Measurements from ENCODE around the gene NHLRC2.
A peak's percentile ranks its signal among the peaks of the same experiment; 100 is the strongest.

NHLRC2 gene

GRCh38 chr10:113875212-113875611, 20.8 kb downstream of the NHLRC2 start:
- Mint-ChIP-seq H3K27me3 (no peaks in the 10 kb centered on the region), H3K4me1 (peaks cover 21% of the 10 kb centered on the region), H3K36me3 (peaks cover 21% of the 10 kb centered on the region), H3K9me3 (peaks cover 1% of the 10 kb centered on the region), H3K4me3 (no peak overlapping the region), H3K27ac (peak overlapping the region; percentile 67)
- no peak for ATAC-seq (ENCODE audit: low read depth)
- DNase-seq (ENCODE audit: low spot score in 2 of 2), result no peak

- Mint-ChIP-seq H3K4me1 (peaks cover 21% of the 10 kb centered on the region), H3K36me3 (peaks cover 25% of the 10 kb centered on the region), H3K9me3 (peaks cover 1% of the 10 kb centered on the region), H3K4me3 (no peak overlapping the region), H3K27ac (no peak overlapping the region), H3K27me3 (no peaks in the 10 kb centered on the region)
- ATAC-seq (ENCODE audit: low read depth) (no peak), DNase-seq (ENCODE audit: low spot score in 2 of 2) (no peak)
Observed at GRCh38 chr10:113876461-113876860, 22.0 kb downstream of the NHLRC2 start.

GRCh38 chr10:113879691-113880090, 25.2 kb downstream of the NHLRC2 start:
- peaks cover 33% of the 10 kb centered on the region for H3K36me3 Mint-ChIP-seq
- ATAC-seq (ENCODE audit: low read depth) (peak; percentile 66), DNase-seq (ENCODE audit: low spot score in 2 of 2) (no peak)
- peaks cover 14% of the 10 kb centered on the region for H3K4me1 Mint-ChIP-seq
- H3K4me3 Mint-ChIP-seq, result no peak overlapping the region
- peak overlapping the region; percentile 21 for H3K27ac Mint-ChIP-seq
- H3K27me3 Mint-ChIP-seq, result no peaks in the 10 kb centered on the region
- no peaks in the 10 kb centered on the region for H3K9me3 Mint-ChIP-seq

- peaks cover 9% of the 10 kb centered on the region for H3K4me1 Mint-ChIP-seq
- no peak overlapping the region for H3K4me3 Mint-ChIP-seq
- H3K9me3 Mint-ChIP-seq, result no peaks in the 10 kb centered on the region
- H3K36me3 Mint-ChIP-seq, result peaks cover 31% of the 10 kb centered on the region
- DNase-seq (ENCODE audit: low spot score in 2 of 2), result no peak
- ATAC-seq (ENCODE audit: low read depth), result no peak
- H3K27me3 Mint-ChIP-seq, result no peaks in the 10 kb centered on the region
- H3K27ac Mint-ChIP-seq, result peak overlapping the region; percentile 24
Observed at GRCh38 chr10:113880236-113880635, 25.8 kb downstream of the NHLRC2 start.

- DNase-seq (ENCODE audit: low spot score in 2 of 2), result no peak
- Mint-ChIP-seq H3K27me3 (no peaks in the 10 kb centered on the region), H3K4me1 (peaks cover 5% of the 10 kb centered on the region), H3K4me3 (no peak overlapping the region), H3K27ac (no peak overlapping the region), H3K9me3 (no peaks in the 10 kb centered on the region), H3K36me3 (peaks cover 40% of the 10 kb centered on the region)
- ATAC-seq (ENCODE audit: low read depth), result no peak
Observed at GRCh38 chr10:113882240-113882639, 27.8 kb downstream of the NHLRC2 start.

- H3K36me3 Mint-ChIP-seq, result peaks cover 38% of the 10 kb centered on the region
- H3K27ac Mint-ChIP-seq, result no peak overlapping the region
- DNase-seq (ENCODE audit: low spot score in 2 of 2) (no peak), ATAC-seq (ENCODE audit: low read depth) (no peak)
- H3K27me3 Mint-ChIP-seq, result no peaks in the 10 kb centered on the region
- H3K4me1 Mint-ChIP-seq, result peaks cover 7% of the 10 kb centered on the region
- H3K4me3 Mint-ChIP-seq, result no peak overlapping the region
- H3K9me3 Mint-ChIP-seq, result peaks cover 5% of the 10 kb centered on the region
Observed at GRCh38 chr10:113889911-113890310, 35.5 kb downstream of the NHLRC2 start.

GRCh38 chr10:113890769-113891168, 36.3 kb downstream of the NHLRC2 start:
- no peak overlapping the region for H3K27ac Mint-ChIP-seq

GRCh38 chr10:113891476-113891875, 37.0 kb downstream of the NHLRC2 start:
- H3K4me3 Mint-ChIP-seq, result no peak overlapping the region
- no peak for ATAC-seq (ENCODE audit: low read depth)

More at GRCh38 chr10:113890769-113891168, 36.3 kb downstream of the NHLRC2 start:
- peaks cover 7% of the 10 kb centered on the region for H3K4me1 Mint-ChIP-seq
- H3K4me3 Mint-ChIP-seq, result no peak overlapping the region
- H3K36me3 Mint-ChIP-seq, result peaks cover 36% of the 10 kb centered on the region
- peaks cover 7% of the 10 kb centered on the region for H3K9me3 Mint-ChIP-seq
- no peak for ATAC-seq (ENCODE audit: low read depth)
- no peak for DNase-seq (ENCODE audit: low spot score in 2 of 2)
- H3K27me3 Mint-ChIP-seq, result no peaks in the 10 kb centered on the region

GRCh38 chr10:113893570-113893969, 39.1 kb downstream of the NHLRC2 start:
- ATAC-seq (ENCODE audit: low read depth) (no peak), DNase-seq (ENCODE audit: low spot score in 2 of 2) (no peak)
- H3K27ac Mint-ChIP-seq, result no peak overlapping the region
- H3K27me3 Mint-ChIP-seq, result no peaks in the 10 kb centered on the region
- H3K4me1 Mint-ChIP-seq, result peaks cover 7% of the 10 kb centered on the region
- peaks cover 7% of the 10 kb centered on the region for H3K9me3 Mint-ChIP-seq
- peaks cover 26% of the 10 kb centered on the region for H3K36me3 Mint-ChIP-seq
- H3K4me3 Mint-ChIP-seq, result no peak overlapping the region

More at GRCh38 chr10:113891476-113891875, 37.0 kb downstream of the NHLRC2 start:
- H3K27me3 Mint-ChIP-seq, result no peaks in the 10 kb centered on the region
- peaks cover 34% of the 10 kb centered on the region for H3K36me3 Mint-ChIP-seq
- H3K27ac Mint-ChIP-seq, result peak overlapping the region; percentile 38
- peaks cover 7% of the 10 kb centered on the region for H3K9me3 Mint-ChIP-seq
- no peak for DNase-seq (ENCODE audit: low spot score in 2 of 2)
- peaks cover 7% of the 10 kb centered on the region for H3K4me1 Mint-ChIP-seq

- no peak for ATAC-seq (ENCODE audit: low read depth)
Observed at GRCh38 chr10:113894581-113894980, 40.1 kb downstream of the NHLRC2 start.

GRCh38 chr10:113895018-113895417, 40.6 kb downstream of the NHLRC2 start:
- Mint-ChIP-seq H3K9me3 (peaks cover 6% of the 10 kb centered on the region), H3K4me1 (peaks cover 7% of the 10 kb centered on the region), H3K27ac (no peak overlapping the region), H3K27me3 (no peaks in the 10 kb centered on the region), H3K4me3 (no peak overlapping the region), H3K36me3 (peaks cover 29% of the 10 kb centered on the region)
- DNase-seq (ENCODE audit: low spot score in 2 of 2) (no peak), ATAC-seq (ENCODE audit: low read depth) (no peak)

More at GRCh38 chr10:113894581-113894980, 40.1 kb downstream of the NHLRC2 start:
- peaks cover 7% of the 10 kb centered on the region for H3K4me1 Mint-ChIP-seq
- H3K27ac Mint-ChIP-seq, result no peak overlapping the region
- no peak overlapping the region for H3K4me3 Mint-ChIP-seq
- no peaks in the 10 kb centered on the region for H3K27me3 Mint-ChIP-seq
- H3K9me3 Mint-ChIP-seq, result peaks cover 6% of the 10 kb centered on the region
- peaks cover 32% of the 10 kb centered on the region for H3K36me3 Mint-ChIP-seq
- DNase-seq (ENCODE audit: low spot score in 2 of 2), result no peak

- H3K36me3 Mint-ChIP-seq, result peaks cover 31% of the 10 kb centered on the region
Observed at GRCh38 chr10:113897693-113898618, 43.5 kb downstream of the NHLRC2 start.

GRCh38 chr10:113899952-113900598, 45.6 kb downstream of the NHLRC2 start:
- no peak overlapping the region for H3K4me3 Mint-ChIP-seq
- peaks cover 28% of the 10 kb centered on the region for H3K36me3 Mint-ChIP-seq
- H3K4me1 Mint-ChIP-seq, result no peaks in the 10 kb centered on the region
- H3K27ac Mint-ChIP-seq, result peak overlapping the region; percentile 22
- no peaks in the 10 kb centered on the region for H3K27me3 Mint-ChIP-seq
- DNase-seq (ENCODE audit: low spot score in 2 of 2), result no peak
- peaks cover 2% of the 10 kb centered on the region for H3K9me3 Mint-ChIP-seq
- no peak for ATAC-seq (ENCODE audit: low read depth)

More at GRCh38 chr10:113897693-113898618, 43.5 kb downstream of the NHLRC2 start:
- Mint-ChIP-seq H3K4me1 (no peaks in the 10 kb centered on the region), H3K9me3 (peaks cover 2% of the 10 kb centered on the region), H3K27me3 (no peaks in the 10 kb centered on the region), H3K4me3 (no peak overlapping the region), H3K27ac (no peak overlapping the region)
- no peak for ATAC-seq (ENCODE audit: low read depth)
- no peak for DNase-seq (ENCODE audit: low spot score in 2 of 2)

- no peak for DNase-seq (ENCODE audit: low spot score in 2 of 2)
- H3K36me3 Mint-ChIP-seq, result peaks cover 24% of the 10 kb centered on the region
- peak overlapping the region; percentile 63 for H3K27ac Mint-ChIP-seq
- ATAC-seq (ENCODE audit: low read depth), result no peak
- no peaks in the 10 kb centered on the region for H3K27me3 Mint-ChIP-seq
- H3K9me3 Mint-ChIP-seq, result no peaks in the 10 kb centered on the region
- no peaks in the 10 kb centered on the region for H3K4me1 Mint-ChIP-seq
- no peak overlapping the region for H3K4me3 Mint-ChIP-seq
Observed at GRCh38 chr10:113905756-113906155, 51.3 kb downstream of the NHLRC2 start.
